Gastroesophageal sphincter (tissue), 3 donors: ENCODE measurements around the gene LINC00305.

ENCODE experiments used
- POLR2A ChIP-seq, 2 donors: fragments of 450-650 bp; IDR thresholded peaks; one replicate each; pipeline ENCODE4 v1.6.1; 2017; ENCODE audit warnings: antibody characterized with exemption in 2 of 2, mild to moderate bottlenecking in 2 of 2, moderate library complexity in 1 of 2
- POLR2AphosphoS5 ChIP-seq: sonication (generic); formaldehyde crosslinking; IDR thresholded peaks from one replicate; pipeline ENCODE4 v1.6.1; 2017; ENCODE audit warnings: antibody characterized with exemption
- TF ChIP-seq, protein P1 (sequence below), 4 experiments: fragments of 200-600 bp in 2 of 4; fragments of 450-650 bp in 2 of 4; sonication (generic) in 1 of 4; IDR thresholded peaks; one replicate each; pipeline ENCODE4 v1.5.1; 2017 to 2019; ENCODE audit warnings: antibody characterized with exemption in 4 of 4, mild to moderate bottlenecking in 2 of 4, moderate library complexity in 2 of 4

GRCh38 chr18:64083916-64084315 lies 65.0 kb downstream of the LINC00305 start:
- TF ChIP-seq, protein P1, sequence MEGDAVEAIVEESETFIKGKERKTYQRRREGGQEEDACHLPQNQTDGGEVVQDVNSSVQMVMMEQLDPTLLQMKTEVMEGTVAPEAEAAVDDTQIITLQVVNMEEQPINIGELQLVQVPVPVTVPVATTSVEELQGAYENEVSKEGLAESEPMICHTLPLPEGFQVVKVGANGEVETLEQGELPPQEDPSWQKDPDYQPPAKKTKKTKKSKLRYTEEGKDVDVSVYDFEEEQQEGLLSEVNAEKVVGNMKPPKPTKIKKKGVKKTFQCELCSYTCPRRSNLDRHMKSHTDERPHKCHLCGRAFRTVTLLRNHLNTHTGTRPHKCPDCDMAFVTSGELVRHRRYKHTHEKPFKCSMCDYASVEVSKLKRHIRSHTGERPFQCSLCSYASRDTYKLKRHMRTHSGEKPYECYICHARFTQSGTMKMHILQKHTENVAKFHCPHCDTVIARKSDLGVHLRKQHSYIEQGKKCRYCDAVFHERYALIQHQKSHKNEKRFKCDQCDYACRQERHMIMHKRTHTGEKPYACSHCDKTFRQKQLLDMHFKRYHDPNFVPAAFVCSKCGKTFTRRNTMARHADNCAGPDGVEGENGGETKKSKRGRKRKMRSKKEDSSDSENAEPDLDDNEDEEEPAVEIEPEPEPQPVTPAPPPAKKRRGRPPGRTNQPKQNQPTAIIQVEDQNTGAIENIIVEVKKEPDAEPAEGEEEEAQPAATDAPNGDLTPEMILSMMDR (IDR thresholded peaks at IDR 0.05): no peak
- TF ChIP-seq POLR2A (IDR thresholded peaks at IDR 0.05): no peak
- TF ChIP-seq POLR2AphosphoS5: no peak
